GM23338 (cell line): ENCODE measurements around the gene KLHL18. TPM values are rescaled to one million over a fixed set of nuclear protein-coding genes. Genes with fewer than 3 reads are reported as not detected.

ENCODE experiments used
- ATAC-seq: fragments of 200-7000 bp; cut with Tn5 transposase; 3 replicates; pipeline ENCODE4 v1.9.1; 2020
- DNase-seq: peaks from one replicate; pipeline ENCODE4 v3.0.0-alpha.2; 2015; ENCODE audit warnings: low spot score
- H2AFZ ChIP-seq: fragments of 200-600 bp; sonication (generic); 2 replicates; pipeline ENCODE4 v1.8.0; 2016; ENCODE audit warnings: antibody characterized with exemption, mild to moderate bottlenecking, moderate library complexity
- H3F3A ChIP-seq: fragments of 200-600 bp; sonication (generic); replicated peaks from 2 replicates; pipeline ENCODE4 v1.8.0; 2017; ENCODE audit warnings: antibody characterized with exemption, mixed run types, low read depth
- H3K27ac ChIP-seq: fragments of 200-600 bp; sonication (generic); 2 replicates; pipeline ENCODE4 v1.6.1; 2016; ENCODE audit warnings: low read depth
- H3K27me3 ChIP-seq: fragments of 200-600 bp; sonication (generic); 2 replicates; pipeline ENCODE4 v1.8.0; 2016; ENCODE audit warnings: mild to moderate bottlenecking, mixed run types, moderate library complexity; ENCODE audit not compliant: insufficient read depth
- H3K36me3 ChIP-seq: fragments of 200-600 bp; sonication (generic); 2 replicates; pipeline ENCODE4 v1.8.0; 2016; ENCODE audit warnings: mild to moderate bottlenecking; ENCODE audit not compliant: insufficient read depth
- H3K4me1 ChIP-seq: fragments of 200-600 bp; sonication (generic); 2 replicates; pipeline ENCODE4 v1.8.0; 2016; ENCODE audit warnings: mild to moderate bottlenecking, moderate library complexity; ENCODE audit not compliant: insufficient read depth
- H3K4me2 ChIP-seq: fragments of 200-600 bp; sonication (generic); 2 replicates; pipeline ENCODE4 v1.7.1; 2017; ENCODE audit warnings: mixed run types
- H3K4me3 ChIP-seq: fragments of 200-600 bp; sonication (generic); 2 replicates; pipeline ENCODE4 v1.6.1; 2016; ENCODE audit warnings: mixed run types
- H3K79me2 ChIP-seq: fragments of 200-600 bp; sonication (generic); replicated peaks from 2 replicates; pipeline ENCODE4 v1.8.0; 2017; ENCODE audit warnings: mild to moderate bottlenecking; ENCODE audit not compliant: insufficient read depth
- H3K9me2 ChIP-seq: fragments of 200-600 bp; sonication (generic); 2 replicates; pipeline ENCODE4 v1.8.0; 2017; ENCODE audit not compliant: insufficient read depth
- H4K20me1 ChIP-seq: fragments of 200-600 bp; sonication (generic); replicated peaks from 2 replicates; pipeline ENCODE4 v1.8.0; 2017; ENCODE audit warnings: mild to moderate bottlenecking; ENCODE audit not compliant: insufficient read depth
- H3K27ac Mint-ChIP-seq: 2 replicates; pipeline ENCODE4 v1.8.0; 2020; ENCODE audit warnings: inconsistent platforms, mild to moderate bottlenecking, moderate library complexity, mixed read lengths
- H3K27me3 Mint-ChIP-seq: 3 replicates; pipeline ENCODE4 v1.8.0; 2022; ENCODE audit warnings: low read depth, mild to moderate bottlenecking, moderate library complexity, mixed read lengths, inconsistent platforms; ENCODE audit not compliant: insufficient read depth, poor library complexity
- H3K36me3 Mint-ChIP-seq: 3 replicates; pipeline ENCODE4 v1.8.0; 2021; ENCODE audit warnings: low read depth, mild to moderate bottlenecking, inconsistent platforms, moderate library complexity, mixed read lengths
- H3K4me1 Mint-ChIP-seq: 3 replicates; pipeline ENCODE4 v1.8.0; 2020; ENCODE audit warnings: mild to moderate bottlenecking, inconsistent platforms, mixed read lengths
- H3K4me3 Mint-ChIP-seq: 3 replicates; pipeline ENCODE4 v1.8.0; 2021; ENCODE audit warnings: moderate library complexity, mild to moderate bottlenecking, inconsistent platforms, mixed read lengths
- H3K9me3 Mint-ChIP-seq: 3 replicates; pipeline ENCODE4 v1.8.0; 2020; ENCODE audit warnings: moderate library complexity, mild to moderate bottlenecking, inconsistent platforms, mixed read lengths
- CREB1 ChIP-seq: fragments of 250-450 bp; sonication (Bioruptor Pico); IDR thresholded peaks from 2 replicates; pipeline ENCODE4 v1.5.0; 2020; ENCODE audit warnings: low read depth, mild to moderate bottlenecking, moderate library complexity
- ETS1 ChIP-seq: IDR thresholded peaks from 2 replicates; pipeline ENCODE4 v1.6.1; 2016; ENCODE audit warnings: antibody characterized with exemption
- EZH2 ChIP-seq: fragments of 200-600 bp; sonication (generic); IDR thresholded peaks from one replicate; pipeline ENCODE4 v1.8.0; 2017; ENCODE audit warnings: antibody characterized with exemption, mild to moderate bottlenecking, low read depth; ENCODE audit not compliant: unreplicated experiment
- NANOG ChIP-seq: IDR thresholded peaks from 2 replicates; pipeline ENCODE4 v1.6.1; 2016; ENCODE audit warnings: antibody characterized with exemption, borderline replicate concordance
- POLR2AphosphoS5 ChIP-seq: IDR thresholded peaks from 2 replicates; pipeline ENCODE4 v1.6.1; 2016; ENCODE audit warnings: antibody characterized with exemption, low read depth
- ZNF331 ChIP-seq: fragments of 250-450 bp; sonication (Bioruptor Pico); IDR thresholded peaks from 2 replicates; pipeline ENCODE4 v1.5.0; 2020; ENCODE audit warnings: low read depth, mild to moderate bottlenecking, moderate library complexity
- ZNF462 ChIP-seq: fragments of 250-450 bp; sonication (Bioruptor Pico); IDR thresholded peaks from 2 replicates; pipeline ENCODE4 v1.5.0; 2020; ENCODE audit warnings: mild to moderate bottlenecking, moderate library complexity
- polyA plus RNA-seq: library from polyadenylated mRNA; unstranded; fragments of >200 nt; fragmentation: Nextera tagmentation; extraction: Ambion mirVana; gene quantifications from 2 replicates; pipeline ENCODE4 v1.2.1, GENCODE V29; 2016
- total RNA-seq: library from RNA; depleted of rRNA; stranded (reverse); fragments of >200 nt; shearing (Covaris generic); gene quantifications from 2 replicates; pipeline ENCODE4 v1.2.3, GENCODE V29; 2014

KLHL18 gene
- total and polyA plus RNA-seq, 2 experiments from 2014 or later = 11.3 to 18.1 TPM

- DNase-seq (no peak), ATAC-seq (no peak)
- H3K27me3 Mint-ChIP-seq = no peaks in the 10 kb centered on the region
- H3K9me3 Mint-ChIP-seq = no peaks in the 10 kb centered on the region
- peaks cover 37% of the 10 kb centered on the region for H3K36me3 Mint-ChIP-seq
- no peak overlapping the region for H3K4me2 ChIP-seq
- H3K27ac ChIP-seq = no peak overlapping the region
- H3K79me2 ChIP-seq = 0 out of 2 replicates have a peak, but pooled peaks cover 12% of the 10 kb centered on the region
- H3F3A ChIP-seq = peaks cover 13% of the 10 kb centered on the region; the same call in 1 of the 2 replicates
- TF ChIP-seq ZNF331 (CRISPR knock-in tag) = no peak
- no peak for TF ChIP-seq EZH2
- no peak for TF ChIP-seq POLR2AphosphoS5
- no peak for TF ChIP-seq ETS1
- no peak for TF ChIP-seq CREB1 (CRISPR knock-in tag)
- TF ChIP-seq NANOG = no peak
- no peak for TF ChIP-seq ZNF462
- no peaks in the 10 kb centered on the region for H3K27me3 ChIP-seq
- H3K4me1 Mint-ChIP-seq = peaks cover 2% of the 10 kb centered on the region; the same call in 2 of the 3 replicates
- no peak overlapping the region for H2AFZ ChIP-seq
- peaks cover 3% of the 10 kb centered on the region; the same call in 1 of the 2 replicates for H3K4me1 ChIP-seq
- H4K20me1 ChIP-seq = peaks cover 16% of the 10 kb centered on the region; the same call in 1 of the 2 replicates
- no peaks in the 10 kb centered on the region for H3K9me2 ChIP-seq
- no peak overlapping the region for H3K4me3 ChIP-seq
- H3K27ac Mint-ChIP-seq = no peak overlapping the region
- peaks cover 10% of the 10 kb centered on the region; the same call in 1 of the 2 replicates for H3K36me3 ChIP-seq
- H3K4me3 Mint-ChIP-seq = no peak overlapping the region
Measured at GRCh38 chr3:47319956-47320355, 37.2 kb downstream of the KLHL18 start.
